Ovary (tissue), 3 donors: Measurements from ENCODE around the gene TEN1.

ENCODE experiments used
- CTCF ChIP-seq, 3 donors: fragments of 450-650 bp in 2 of 3; fragments of 200-600 bp in 1 of 3; IDR thresholded peaks; one replicate each; pipeline versions ENCODE4 v1.5.1 to v1.8.0; 2016 to 2022; ENCODE audit warnings: antibody characterized with exemption in 3 of 3, mild to moderate bottlenecking in 1 of 3
- EP300 ChIP-seq: sonication (generic); formaldehyde crosslinking; IDR thresholded peaks from one replicate; pipeline ENCODE4 v1.6.1; 2017; ENCODE audit warnings: antibody characterized with exemption
- POLR2A ChIP-seq: fragments of 450-650 bp; IDR thresholded peaks from one replicate; pipeline ENCODE4 v1.6.1; 2017; ENCODE audit warnings: antibody characterized with exemption, mild to moderate bottlenecking, moderate library complexity
- donor health status: DM: no; HTN: no; CAD: no.

DNA sequence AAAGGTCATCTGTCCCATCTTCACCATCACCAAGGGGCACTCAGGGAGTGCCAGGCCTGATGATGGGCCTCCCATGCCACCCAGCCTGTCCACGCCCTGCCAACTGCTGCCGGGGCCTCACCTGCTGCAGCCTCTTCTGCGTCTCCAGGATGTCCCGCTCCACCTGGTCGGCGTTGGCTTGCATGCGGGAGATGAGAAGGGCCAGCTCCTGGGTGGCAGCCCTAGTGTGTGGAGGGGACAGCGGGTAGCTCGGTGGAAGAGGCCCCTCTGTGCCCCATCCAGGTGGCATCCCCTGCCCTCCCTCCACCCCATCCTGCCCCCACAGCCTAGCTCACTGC lies 44.8 kb downstream of the TEN1 start:
- TF ChIP-seq CTCF (IDR thresholded peaks at IDR 0.05): no peak
- no peak for TF ChIP-seq POLR2A
- no peak for TF ChIP-seq EP300
